Nephron (organoid): ENCODE measurements around the gene ZBTB4.

Source experiments
- H3K27ac Mint-ChIP-seq, 3 experiments: 2 replicates each; pipeline ENCODE4 v1.8.0; 2020; ENCODE audit warnings: mixed read lengths in 3 of 3, mild to moderate bottlenecking in 2 of 3, moderate library complexity in 1 of 3
- H3K27me3 Mint-ChIP-seq: 2 replicates; pipeline ENCODE4 v1.8.0; 2021; ENCODE audit warnings: low read depth, mild to moderate bottlenecking, moderate library complexity, mixed read lengths
- H3K36me3 Mint-ChIP-seq: 2 replicates; pipeline ENCODE4 v1.8.0; 2020; ENCODE audit warnings: low read depth, mixed read lengths
- H3K4me1 Mint-ChIP-seq: 2 replicates; pipeline ENCODE4 v1.8.0; 2020; ENCODE audit warnings: mixed read lengths
- H3K4me3 Mint-ChIP-seq, 3 experiments: 2 replicates each; pipeline ENCODE4 v1.8.0; 2020; ENCODE audit warnings: mild to moderate bottlenecking in 3 of 3, mixed read lengths in 3 of 3, moderate library complexity in 2 of 3
- H3K9me3 Mint-ChIP-seq: 2 replicates; pipeline ENCODE4 v1.8.0; 2020; ENCODE audit warnings: mixed read lengths
- TF ChIP-seq, protein P1 (sequence below), 3 experiments: fragments of 200-600 bp; sonication (generic); IDR thresholded peaks; one replicate each; pipeline ENCODE4 v1.5.0; 2021; ENCODE audit warnings: antibody characterized with exemption in 3 of 3; ENCODE audit not compliant: unreplicated experiment in 3 of 3

The ZBTB4 gene

DNA sequence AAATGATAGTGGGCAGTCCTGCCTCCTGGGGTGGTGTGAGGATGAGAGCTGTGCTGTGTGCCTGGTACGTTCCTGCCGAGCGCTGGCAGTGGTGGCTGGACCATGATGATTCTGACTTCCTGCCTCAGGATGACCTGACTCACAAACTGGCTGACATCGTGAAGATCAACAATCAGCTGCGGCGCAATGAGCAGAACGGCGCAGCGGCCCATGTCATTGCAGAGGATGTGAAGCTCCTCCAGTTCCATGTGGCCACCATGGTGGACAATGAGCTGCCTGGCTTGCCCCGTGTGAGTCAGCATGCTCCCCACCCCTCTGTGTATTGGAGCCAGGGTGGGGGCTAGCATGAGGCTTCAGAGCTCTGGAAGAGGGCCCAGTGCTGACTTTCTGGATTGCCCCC, 17.8 kb upstream of the ZBTB4 start:
- Mint-ChIP-seq H3K27me3 (no peaks in the 10 kb centered on the region), H3K27ac (no peak overlapping the region), H3K4me1 (no peaks in the 10 kb centered on the region), H3K9me3 (no peaks in the 10 kb centered on the region), H3K4me3 (no peak overlapping the region), H3K36me3 (peaks cover 81% of the 10 kb centered on the region)
- TF ChIP-seq, protein P1, sequence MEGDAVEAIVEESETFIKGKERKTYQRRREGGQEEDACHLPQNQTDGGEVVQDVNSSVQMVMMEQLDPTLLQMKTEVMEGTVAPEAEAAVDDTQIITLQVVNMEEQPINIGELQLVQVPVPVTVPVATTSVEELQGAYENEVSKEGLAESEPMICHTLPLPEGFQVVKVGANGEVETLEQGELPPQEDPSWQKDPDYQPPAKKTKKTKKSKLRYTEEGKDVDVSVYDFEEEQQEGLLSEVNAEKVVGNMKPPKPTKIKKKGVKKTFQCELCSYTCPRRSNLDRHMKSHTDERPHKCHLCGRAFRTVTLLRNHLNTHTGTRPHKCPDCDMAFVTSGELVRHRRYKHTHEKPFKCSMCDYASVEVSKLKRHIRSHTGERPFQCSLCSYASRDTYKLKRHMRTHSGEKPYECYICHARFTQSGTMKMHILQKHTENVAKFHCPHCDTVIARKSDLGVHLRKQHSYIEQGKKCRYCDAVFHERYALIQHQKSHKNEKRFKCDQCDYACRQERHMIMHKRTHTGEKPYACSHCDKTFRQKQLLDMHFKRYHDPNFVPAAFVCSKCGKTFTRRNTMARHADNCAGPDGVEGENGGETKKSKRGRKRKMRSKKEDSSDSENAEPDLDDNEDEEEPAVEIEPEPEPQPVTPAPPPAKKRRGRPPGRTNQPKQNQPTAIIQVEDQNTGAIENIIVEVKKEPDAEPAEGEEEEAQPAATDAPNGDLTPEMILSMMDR (IDR thresholded peaks at IDR 0.05; ENCODE audit: unreplicated experiment in 3 of 3), result no peak

DNA sequence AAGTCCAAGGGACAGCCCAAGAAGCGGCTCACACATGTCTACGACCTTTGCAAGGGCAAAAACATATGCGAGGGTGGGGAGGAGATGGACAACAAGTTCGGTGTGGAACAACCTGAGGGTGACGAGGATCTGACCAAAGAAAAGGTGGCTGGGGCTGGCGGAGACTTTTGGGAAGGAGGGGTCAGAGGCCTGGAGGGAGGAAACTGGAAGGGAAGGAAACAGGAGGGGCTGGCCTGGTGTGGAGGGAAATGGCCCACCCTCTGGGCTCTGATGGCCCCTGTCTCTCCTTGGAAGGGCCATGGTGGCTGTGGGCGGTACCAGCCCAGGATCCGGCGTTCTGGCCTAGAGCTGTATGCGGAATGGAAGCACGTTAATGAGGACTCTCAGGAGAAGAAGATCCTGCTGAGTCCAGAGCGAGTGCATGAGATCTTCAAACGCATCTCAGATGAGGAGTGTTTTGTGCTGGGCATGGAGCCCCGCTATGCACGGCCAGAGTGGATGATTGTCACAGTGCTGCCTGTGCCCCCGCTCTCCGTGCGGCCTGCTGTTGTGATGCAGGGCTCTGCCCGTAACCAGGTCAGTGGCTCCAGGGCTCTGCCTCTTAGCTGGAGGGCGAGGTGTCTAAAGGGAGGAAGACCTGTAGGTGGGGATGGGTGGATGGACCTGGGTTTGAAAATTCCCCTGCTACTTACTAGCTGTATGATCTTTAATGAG, 17.2 kb upstream of the ZBTB4 start:
- Mint-ChIP-seq H3K36me3 (peaks cover 79% of the 10 kb centered on the region), H3K4me3 (no peak overlapping the region), H3K27ac (no peak overlapping the region), H3K4me1 (peaks cover 3% of the 10 kb centered on the region), H3K27me3 (no peaks in the 10 kb centered on the region), H3K9me3 (no peaks in the 10 kb centered on the region)
- TF ChIP-seq, protein P1 (IDR thresholded peaks at IDR 0.05; ENCODE audit: unreplicated experiment in 3 of 3), result no peak

DNA sequence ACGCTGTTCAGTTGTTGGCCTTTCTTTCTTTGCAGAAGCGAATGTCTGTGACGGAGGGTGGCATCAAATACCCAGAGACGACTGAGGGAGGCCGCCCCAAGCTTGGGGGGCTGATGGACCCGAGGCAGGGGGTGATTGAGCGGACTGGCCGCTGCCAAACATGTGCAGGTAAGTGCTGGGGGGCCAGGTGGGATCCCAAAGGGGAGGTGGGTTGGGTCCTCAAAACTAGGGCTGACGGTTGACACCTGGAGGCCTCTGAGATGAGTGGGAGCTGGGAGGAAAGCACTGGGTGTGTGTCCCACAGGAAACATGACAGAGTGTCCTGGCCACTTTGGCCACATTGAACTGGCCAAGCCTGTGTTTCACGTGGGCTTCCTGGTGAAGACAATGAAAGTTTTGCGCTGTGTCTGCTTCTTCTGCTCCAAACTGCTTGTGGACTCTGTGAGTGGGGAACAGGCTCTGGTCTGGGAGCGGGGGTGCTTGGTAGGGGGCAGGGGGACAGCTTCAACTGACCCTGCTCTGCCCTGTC, 16.5 kb upstream of the ZBTB4 start:
- Mint-ChIP-seq H3K36me3 (peaks cover 76% of the 10 kb centered on the region), H3K4me3 (no peak overlapping the region), H3K27ac (no peak overlapping the region), H3K9me3 (no peaks in the 10 kb centered on the region), H3K27me3 (no peaks in the 10 kb centered on the region), H3K4me1 (peaks cover 6% of the 10 kb centered on the region)
- TF ChIP-seq, protein P1 (IDR thresholded peaks at IDR 0.05; ENCODE audit: unreplicated experiment in 3 of 3), result no peak

DNA sequence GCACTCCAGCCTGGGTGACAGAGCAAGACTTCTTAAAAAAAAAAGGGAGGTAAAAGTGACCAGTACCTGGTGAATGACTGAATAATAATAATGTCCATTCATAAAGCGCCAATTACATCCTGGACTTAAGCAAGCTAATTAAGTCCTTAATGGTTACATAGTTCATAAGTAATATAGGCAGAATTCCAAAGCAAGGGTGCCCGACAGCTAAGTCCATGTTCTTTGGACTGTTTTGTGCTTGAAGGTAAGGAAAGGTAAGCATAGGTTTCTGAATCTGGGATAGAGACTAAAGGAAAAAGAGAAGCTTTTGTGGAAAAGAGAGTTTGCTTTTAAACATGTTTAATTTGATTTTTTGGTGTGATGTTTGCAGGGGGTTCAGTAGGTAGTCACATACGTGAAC, 14.5 kb upstream of the ZBTB4 start:
- Mint-ChIP-seq H3K27me3 (no peaks in the 10 kb centered on the region), H3K36me3 (peaks cover 78% of the 10 kb centered on the region), H3K4me3 (no peak overlapping the region), H3K27ac (no peak overlapping the region), H3K4me1 (peaks cover 22% of the 10 kb centered on the region), H3K9me3 (no peaks in the 10 kb centered on the region)
- TF ChIP-seq, protein P1 (IDR thresholded peaks at IDR 0.05; ENCODE audit: unreplicated experiment in 3 of 3), result no peak

DNA sequence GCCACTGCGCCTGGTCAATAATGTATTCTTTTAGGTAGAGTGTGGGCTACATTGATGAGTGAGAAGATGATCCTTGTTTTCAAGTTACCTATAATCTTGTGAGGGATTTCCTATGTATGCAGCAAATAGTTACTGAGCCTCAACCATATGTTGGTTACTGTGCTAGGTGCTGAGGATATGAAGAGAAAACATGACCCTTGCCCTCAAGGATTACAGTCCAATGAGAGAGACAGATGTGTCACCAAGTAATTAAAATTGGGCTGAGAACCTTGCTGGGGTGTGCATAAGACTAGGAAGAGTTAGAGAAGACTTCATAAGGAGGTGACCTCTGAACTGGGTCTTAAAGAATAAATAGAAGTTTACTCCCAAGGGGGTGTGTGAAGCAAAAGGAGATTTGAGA, 12.2 kb upstream of the ZBTB4 start:
- peak overlapping the region in 2 of 3 experiments; percentile 16 to 73 for H3K27ac Mint-ChIP-seq
- no peaks in the 10 kb centered on the region for H3K27me3 Mint-ChIP-seq
- TF ChIP-seq, protein P1 (IDR thresholded peaks at IDR 0.05; ENCODE audit: unreplicated experiment in 3 of 3), result no peak
- no peaks in the 10 kb centered on the region for H3K9me3 Mint-ChIP-seq
- peaks cover 64% of the 10 kb centered on the region for H3K36me3 Mint-ChIP-seq
- H3K4me1 Mint-ChIP-seq, result peaks cover 38% of the 10 kb centered on the region
- H3K4me3 Mint-ChIP-seq, result peak overlapping the region in 1 of 3 experiments; percentile 1

DNA sequence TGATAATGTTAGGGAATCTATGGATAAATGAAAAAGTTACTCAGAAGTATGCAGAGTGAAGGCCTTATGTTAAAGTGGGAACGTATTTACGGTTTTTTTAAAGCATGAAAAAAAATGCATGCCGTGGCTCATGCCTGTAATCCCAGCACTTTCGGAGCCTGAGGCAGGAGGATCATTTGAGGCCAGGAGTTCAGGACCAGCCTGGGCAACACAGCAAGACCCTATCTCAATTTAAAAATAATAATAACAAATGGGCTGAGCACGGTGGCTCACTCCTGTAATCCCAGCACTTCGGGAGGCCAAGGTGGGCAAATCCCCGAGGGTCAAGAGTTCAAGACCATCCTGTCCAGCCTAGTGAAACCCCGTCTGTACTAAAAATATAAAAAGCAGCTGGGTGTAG, 10.7 kb upstream of the ZBTB4 start:
- TF ChIP-seq, protein P1 (IDR thresholded peaks at IDR 0.05; ENCODE audit: unreplicated experiment in 3 of 3), result no peak
- H3K27ac Mint-ChIP-seq, result no peak overlapping the region
- no peaks in the 10 kb centered on the region for H3K9me3 Mint-ChIP-seq
- peaks cover 59% of the 10 kb centered on the region for H3K36me3 Mint-ChIP-seq
- no peaks in the 10 kb centered on the region for H3K27me3 Mint-ChIP-seq
- H3K4me3 Mint-ChIP-seq, result no peak overlapping the region
- peaks cover 50% of the 10 kb centered on the region for H3K4me1 Mint-ChIP-seq
